ENCODE results near the gene POPDC2. TPM values are rescaled to one million over a fixed set of nuclear protein-coding genes. Genes with fewer than 3 reads are reported as not detected.
A peak's percentile ranks its signal among the peaks of the same experiment; 100 is the strongest.
"Not testable (repeated sequence)": the region's sequence is repeated elsewhere in the genome, so short reads cannot be mapped to it uniquely, and the experiment has no call there.

Gene POPDC2
- total RNA-seq, 2 donors from 2014 or later: 13.3 to 35.2 TPM

- no peak for ATAC-seq (ENCODE audit: insufficient number of reproducible peaks, low FRiP score, low read depth)
- TF ChIP-seq, protein P1, sequence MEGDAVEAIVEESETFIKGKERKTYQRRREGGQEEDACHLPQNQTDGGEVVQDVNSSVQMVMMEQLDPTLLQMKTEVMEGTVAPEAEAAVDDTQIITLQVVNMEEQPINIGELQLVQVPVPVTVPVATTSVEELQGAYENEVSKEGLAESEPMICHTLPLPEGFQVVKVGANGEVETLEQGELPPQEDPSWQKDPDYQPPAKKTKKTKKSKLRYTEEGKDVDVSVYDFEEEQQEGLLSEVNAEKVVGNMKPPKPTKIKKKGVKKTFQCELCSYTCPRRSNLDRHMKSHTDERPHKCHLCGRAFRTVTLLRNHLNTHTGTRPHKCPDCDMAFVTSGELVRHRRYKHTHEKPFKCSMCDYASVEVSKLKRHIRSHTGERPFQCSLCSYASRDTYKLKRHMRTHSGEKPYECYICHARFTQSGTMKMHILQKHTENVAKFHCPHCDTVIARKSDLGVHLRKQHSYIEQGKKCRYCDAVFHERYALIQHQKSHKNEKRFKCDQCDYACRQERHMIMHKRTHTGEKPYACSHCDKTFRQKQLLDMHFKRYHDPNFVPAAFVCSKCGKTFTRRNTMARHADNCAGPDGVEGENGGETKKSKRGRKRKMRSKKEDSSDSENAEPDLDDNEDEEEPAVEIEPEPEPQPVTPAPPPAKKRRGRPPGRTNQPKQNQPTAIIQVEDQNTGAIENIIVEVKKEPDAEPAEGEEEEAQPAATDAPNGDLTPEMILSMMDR (IDR thresholded peaks at IDR 0.05): no peak
- H3K9me3 ChIP-seq: no peaks in the 10 kb centered on the region
- H3K4me1 ChIP-seq (ENCODE audit: control insufficient read depth in 1 of 2, low read depth in 2 of 2): peaks cover 0 to 4% of the 10 kb centered on the region in 2 donors
- no peak for DNase-seq (ENCODE audit: low spot score)
- no peak overlapping the region for H3K4me3 ChIP-seq
- no peaks in the 10 kb centered on the region for H3K27me3 ChIP-seq (replicated peaks; ENCODE audit: insufficient read depth)
- H3K27ac ChIP-seq: no peak overlapping the region
- no peaks in the 10 kb centered on the region for H3K36me3 ChIP-seq
Observed at GRCh38 chr3:119596398-119596797, 64.0 kb downstream of the POPDC2 start.

DNA sequence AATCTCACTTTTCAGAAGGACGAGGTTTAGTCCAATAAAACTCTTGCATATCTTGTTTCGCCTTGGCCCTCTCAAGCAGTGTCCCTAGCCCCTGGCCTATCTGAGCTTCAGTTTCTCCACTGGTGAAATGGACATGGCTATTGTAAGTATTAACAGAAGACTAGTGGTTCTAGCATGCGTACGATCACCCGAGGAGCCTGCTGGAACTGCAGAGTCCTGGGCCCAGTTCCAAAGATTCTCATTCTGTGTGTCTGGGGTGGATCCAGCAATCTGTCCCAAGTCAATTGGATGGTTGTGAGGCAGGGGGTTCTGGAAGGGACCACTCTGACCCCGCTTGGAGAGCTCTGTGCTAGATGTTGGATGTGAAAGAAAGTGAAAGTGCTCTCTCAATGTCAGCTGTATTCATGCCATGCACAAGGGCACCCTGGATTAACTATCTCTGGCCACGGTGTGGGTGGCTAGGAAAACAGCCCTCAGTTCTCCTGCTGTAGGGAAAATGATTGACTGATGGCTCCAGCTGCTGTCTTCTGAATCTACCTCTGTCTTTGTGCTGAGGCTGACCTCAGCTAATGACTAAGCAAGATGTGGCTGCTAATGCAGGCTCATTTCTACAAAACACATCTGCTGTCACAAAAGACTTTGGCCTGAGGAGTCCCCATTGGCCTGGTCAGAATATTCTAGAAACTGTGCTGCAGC is 64.6 kb downstream of the POPDC2 start:
- TF ChIP-seq, protein P1 (IDR thresholded peaks at IDR 0.05): no peak
- Histone ChIP-seq H3K27me3 (replicated peaks; ENCODE audit: insufficient read depth) (no peaks in the 10 kb centered on the region), H3K9me3 (no peaks in the 10 kb centered on the region), H3K27ac (no peak overlapping the region), H3K4me3 (peak overlapping the region; percentile 58), H3K36me3 (no peaks in the 10 kb centered on the region), H3K4me1 (ENCODE audit: control insufficient read depth in 1 of 2, low read depth in 2 of 2) (peaks cover 0 to 4% of the 10 kb centered on the region in 2 donors)
- ATAC-seq (ENCODE audit: insufficient number of reproducible peaks, low FRiP score, low read depth) (no peak), DNase-seq (ENCODE audit: low spot score) (no peak)

- H3K27ac ChIP-seq; DNase-seq (ENCODE audit: low spot score); H3K36me3 ChIP-seq; H3K4me1 ChIP-seq (ENCODE audit: control insufficient read depth in 1 of 2, low read depth in 2 of 2); ATAC-seq (ENCODE audit: insufficient number of reproducible peaks, low FRiP score, low read depth); H3K9me3 ChIP-seq; H3K4me3 ChIP-seq; H3K27me3 ChIP-seq (replicated peaks; ENCODE audit: insufficient read depth): not testable (repeated sequence)
Observed at GRCh38 chr3:119594929-119595328, 65.5 kb downstream of the POPDC2 start.

DNA sequence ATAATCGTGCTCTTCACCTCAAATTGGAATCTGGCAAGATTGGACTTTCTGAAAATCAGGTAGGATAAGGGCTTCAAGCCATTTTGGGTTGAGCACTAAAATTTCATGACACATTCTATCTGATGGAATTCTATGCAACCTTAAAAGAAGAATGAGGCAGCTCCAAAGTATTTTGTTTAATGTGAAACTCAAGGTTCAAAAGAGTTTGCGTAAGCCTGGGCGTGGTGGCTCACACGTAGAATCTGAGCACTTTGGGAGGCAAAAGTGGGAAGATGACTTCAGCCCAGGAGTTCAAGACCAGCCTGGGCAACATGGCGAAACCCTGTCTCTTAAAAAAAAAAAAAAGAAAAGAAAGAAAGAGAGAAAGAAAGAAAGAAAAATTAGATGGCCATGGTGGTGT is 66.3 kb downstream of the POPDC2 start:
- no peaks in the 10 kb centered on the region for H3K36me3 ChIP-seq
- TF ChIP-seq, protein P1 (IDR thresholded peaks at IDR 0.05): no peak

GRCh38 chr3:119592861-119593260 is 67.5 kb downstream of the POPDC2 start:
- Histone ChIP-seq H3K4me3 (no peak overlapping the region), H3K27ac (no peak overlapping the region), H3K36me3 (no peaks in the 10 kb centered on the region), H3K27me3 (replicated peaks; ENCODE audit: insufficient read depth) (no peaks in the 10 kb centered on the region), H3K4me1 (ENCODE audit: control insufficient read depth in 1 of 2, low read depth in 2 of 2) (peaks cover 0 to 4% of the 10 kb centered on the region in 2 donors), H3K9me3 (no peaks in the 10 kb centered on the region)
- DNase-seq (ENCODE audit: low spot score) (no peak), ATAC-seq (ENCODE audit: insufficient number of reproducible peaks, low FRiP score, low read depth) (no peak)
- TF ChIP-seq, protein P1 (IDR thresholded peaks at IDR 0.05): no peak

More for the DNA sequence above, 66.3 kb downstream of the POPDC2 start:
- ATAC-seq (ENCODE audit: insufficient number of reproducible peaks, low FRiP score, low read depth) (no peak), DNase-seq (ENCODE audit: low spot score) (no peak)
- Histone ChIP-seq H3K9me3 (no peaks in the 10 kb centered on the region), H3K4me1 (ENCODE audit: control insufficient read depth in 1 of 2, low read depth in 2 of 2) (peaks cover 0 to 4% of the 10 kb centered on the region in 2 donors), H3K4me3 (no peak overlapping the region), H3K27me3 (replicated peaks; ENCODE audit: insufficient read depth) (no peaks in the 10 kb centered on the region), H3K27ac (no peak overlapping the region)

Other genes with a start within 250 kb of the POPDC2 start
- gene TMEM39A, start 197.0 kb downstream of the POPDC2 start, total RNA-seq: 10 to 100 TPM; 34.3 to 43.7 TPM
- gene POGLUT1, start 191.6 kb downstream of the POPDC2 start, total RNA-seq: 10 to 100 TPM; 11.0 to 35.9 TPM
- 10 to 100 TPM; 28.8 to 49.1 TPM for gene TIMMDC1, start 162.0 kb downstream of the POPDC2 start, total RNA-seq
- under 1 TPM in 1 of 2 donors, not detected in 1; 0.14 TPM for gene CD80, start 101.0 kb downstream of the POPDC2 start, total RNA-seq
- 10 to 100 TPM; 18.5 to 22.7 TPM for gene ADPRH, start 81.1 kb downstream of the POPDC2 start, total RNA-seq
- gene PLA1A, start 62.7 kb downstream of the POPDC2 start, total RNA-seq: 10 to 100 TPM in 1 of 2 donors, 1 to 10 TPM in 1; 4.9 to 20.8 TPM
- gene COX17, start 16.8 kb upstream of the POPDC2 start, total RNA-seq: 10 to 100 TPM; 15.2 to 51.3 TPM
- gene CFAP91, start 42.4 kb upstream of the POPDC2 start, total RNA-seq: 10 to 100 TPM in 1 of 2 donors, not detected in 1; 11.4 TPM
- not detected for gene NR1I2, start 121.5 kb upstream of the POPDC2 start, total RNA-seq

All from thoracic aorta (tissue), 2 donors.